CMK (cell line): ENCODE data around the gene KRTAP9-7.

ENCODE experiments used
- DNase-seq: peaks from one replicate; pipeline ENCODE4 v3.0.0-alpha.2; 2010; ENCODE audit warnings: low read depth

The KRTAP9-7 gene

GRCh38 chr17:41271858-41272257 lies 3.6 kb upstream of the KRTAP9-7 start:
- no peak for DNase-seq

DNA sequence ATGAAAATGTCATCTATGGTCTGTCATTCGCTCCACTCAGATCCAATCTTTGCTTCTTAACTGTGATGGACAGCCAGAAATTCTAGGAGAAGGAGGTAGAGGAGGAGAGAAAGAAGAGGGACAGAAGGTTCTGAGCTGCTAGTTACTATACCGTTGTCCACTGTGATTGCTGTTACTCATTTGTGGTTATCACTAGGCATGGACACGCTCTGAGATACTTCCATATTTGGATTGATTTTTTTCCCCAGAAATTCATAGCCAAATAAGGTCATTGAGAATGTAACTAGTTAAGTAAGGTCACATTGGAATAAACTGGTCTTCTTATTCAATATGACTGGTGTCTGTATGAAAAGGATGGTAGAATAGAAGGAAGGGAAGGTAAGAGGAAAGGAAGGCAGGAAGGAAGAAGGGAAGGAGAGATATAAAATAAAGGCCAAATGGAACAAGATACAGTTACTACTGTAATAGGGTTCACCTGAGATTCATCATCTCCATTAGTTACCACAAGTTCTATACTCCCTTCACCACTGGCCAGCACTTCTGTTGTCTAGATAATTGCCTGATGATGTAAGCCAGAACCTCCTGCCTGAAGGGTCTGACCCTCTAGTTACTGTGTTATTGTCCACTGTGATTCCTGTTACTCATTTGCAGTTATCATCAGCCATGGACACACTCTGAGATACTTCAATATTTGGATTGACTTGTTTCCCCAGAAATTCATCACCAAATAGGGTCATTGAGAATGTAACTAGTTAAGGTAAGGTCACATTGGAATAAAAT lies 2.9 kb downstream of the KRTAP9-7 start:
- no peak for DNase-seq

DNA sequence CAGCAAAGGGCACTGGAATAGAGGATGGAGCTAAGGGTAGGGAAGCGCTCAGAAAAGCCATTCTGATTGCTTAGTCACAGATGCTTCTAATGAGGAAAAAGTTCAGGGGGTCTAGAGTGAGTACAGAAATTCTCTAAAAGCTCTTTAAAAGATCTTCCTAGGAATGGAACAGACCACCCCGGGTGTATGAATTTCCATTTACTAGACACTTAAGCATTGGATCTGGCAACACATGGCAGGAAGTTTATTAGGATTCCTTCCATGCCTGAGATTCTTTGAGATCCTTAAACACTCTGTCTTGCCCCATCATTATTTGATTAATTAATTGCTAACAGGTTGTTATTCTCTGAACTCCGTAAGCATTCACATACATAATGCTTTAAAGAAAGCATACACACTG lies 8.5 kb downstream of the KRTAP9-7 start:
- DNase-seq, result no peak

DNA sequence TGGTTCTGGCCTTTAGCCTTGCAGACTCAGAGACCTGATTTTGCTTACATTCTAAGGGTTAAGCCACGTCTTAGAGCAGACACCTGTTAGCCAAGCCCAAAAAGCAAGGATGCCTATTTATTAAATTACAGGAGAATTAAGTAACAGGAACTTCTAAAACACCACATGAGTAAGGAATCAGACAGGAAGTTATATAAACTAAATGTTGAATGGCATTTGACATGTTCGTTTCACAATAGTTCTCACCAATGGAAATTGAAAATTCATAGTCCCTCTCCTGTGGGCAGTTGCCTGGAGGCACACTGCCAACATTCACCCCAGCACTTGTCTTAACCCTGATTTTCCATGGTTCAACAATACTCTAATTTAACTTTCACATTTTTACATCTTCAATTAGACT lies 9.0 kb downstream of the KRTAP9-7 start:
- DNase-seq, result no peak

DNA sequence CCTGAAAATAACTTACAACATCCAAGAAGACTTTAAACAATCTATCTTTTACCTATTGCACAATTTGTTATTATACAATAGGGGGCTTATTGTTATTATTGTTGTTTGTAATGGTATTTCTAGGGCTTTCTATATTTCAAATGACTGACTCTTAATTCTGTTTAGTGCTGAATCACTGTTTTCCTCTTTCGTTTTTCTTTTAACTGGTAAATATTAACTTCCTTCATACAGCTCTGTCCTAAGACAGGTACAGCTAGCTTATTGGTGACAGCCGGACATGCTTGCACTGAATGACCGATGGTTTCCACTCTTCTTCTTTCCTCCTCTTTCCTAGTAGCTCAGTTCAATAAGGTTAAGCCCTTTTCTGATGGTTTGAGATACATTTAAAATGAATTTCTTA lies 11.6 kb downstream of the KRTAP9-7 start:
- DNase-seq, result no peak

DNA sequence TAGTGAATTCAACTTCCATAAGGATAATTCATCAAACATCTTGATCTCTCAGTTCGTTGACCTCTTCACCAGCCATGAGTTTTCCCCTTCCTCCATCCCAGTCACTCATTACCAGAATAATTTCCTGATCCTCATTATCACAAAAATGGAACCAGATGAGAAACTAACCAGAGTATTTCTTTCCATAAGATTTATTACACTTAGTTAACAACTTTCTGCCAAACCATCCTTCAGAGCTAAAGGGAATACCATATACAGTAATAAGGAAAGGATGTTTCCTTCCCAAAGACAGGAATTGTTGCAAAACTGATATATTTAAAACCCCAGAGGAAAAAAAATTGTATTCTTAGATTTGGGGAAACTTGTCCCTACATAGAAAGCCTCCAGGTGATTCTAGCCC lies 18.5 kb downstream of the KRTAP9-7 start:
- no peak for DNase-seq

DNA sequence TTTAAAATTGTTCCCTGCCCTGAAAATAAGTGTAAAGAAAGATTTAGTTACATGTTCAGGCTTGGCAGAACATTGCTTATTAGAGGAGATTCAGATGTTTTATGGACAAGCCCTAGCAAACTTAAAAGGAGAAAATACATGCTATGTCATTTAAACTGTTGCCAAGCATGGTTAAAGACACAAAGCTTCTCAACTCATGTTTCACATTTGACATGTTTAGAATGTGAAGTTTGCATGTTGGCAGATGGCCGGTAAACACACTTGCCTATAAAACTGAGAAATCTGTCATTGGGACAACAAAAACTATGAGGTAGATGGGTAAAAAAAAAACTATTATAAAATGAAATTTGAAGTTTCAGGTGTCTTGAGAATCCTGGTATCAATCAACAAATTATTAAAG lies 21.3 kb downstream of the KRTAP9-7 start:
- DNase-seq, result no peak

DNA sequence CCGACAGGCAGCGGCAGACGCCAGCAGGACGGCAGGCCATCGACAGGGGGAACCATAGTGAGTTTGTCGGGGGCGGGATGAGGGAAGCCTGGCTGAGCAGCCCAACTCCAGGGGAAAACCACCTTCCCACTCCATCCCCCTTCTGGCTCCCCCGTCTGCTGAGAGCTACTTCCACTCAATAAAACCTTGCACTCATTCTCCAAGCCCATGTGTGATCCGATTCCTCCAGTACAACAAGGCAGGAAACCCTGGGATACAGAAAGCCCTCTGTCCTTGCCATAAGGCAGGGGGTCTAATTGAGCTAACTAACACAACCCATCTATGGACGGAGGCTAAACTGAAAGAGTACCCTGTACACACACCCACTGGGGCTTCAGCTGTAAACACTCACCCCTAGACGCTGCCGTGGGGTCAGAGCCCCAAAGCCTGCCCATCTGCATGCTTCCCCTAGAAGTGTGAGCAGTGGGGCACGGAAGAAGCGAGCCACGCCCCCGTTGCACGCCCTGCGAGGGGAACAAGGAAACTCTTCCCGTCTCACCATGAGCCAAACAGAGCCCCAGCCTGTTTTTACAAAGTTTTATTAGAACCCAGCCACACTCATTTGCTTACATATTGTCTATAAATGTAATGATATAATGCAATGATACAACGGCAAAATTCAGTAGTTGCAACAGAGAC lies 23.1 kb downstream of the KRTAP9-7 start:
- no peak for DNase-seq

DNA sequence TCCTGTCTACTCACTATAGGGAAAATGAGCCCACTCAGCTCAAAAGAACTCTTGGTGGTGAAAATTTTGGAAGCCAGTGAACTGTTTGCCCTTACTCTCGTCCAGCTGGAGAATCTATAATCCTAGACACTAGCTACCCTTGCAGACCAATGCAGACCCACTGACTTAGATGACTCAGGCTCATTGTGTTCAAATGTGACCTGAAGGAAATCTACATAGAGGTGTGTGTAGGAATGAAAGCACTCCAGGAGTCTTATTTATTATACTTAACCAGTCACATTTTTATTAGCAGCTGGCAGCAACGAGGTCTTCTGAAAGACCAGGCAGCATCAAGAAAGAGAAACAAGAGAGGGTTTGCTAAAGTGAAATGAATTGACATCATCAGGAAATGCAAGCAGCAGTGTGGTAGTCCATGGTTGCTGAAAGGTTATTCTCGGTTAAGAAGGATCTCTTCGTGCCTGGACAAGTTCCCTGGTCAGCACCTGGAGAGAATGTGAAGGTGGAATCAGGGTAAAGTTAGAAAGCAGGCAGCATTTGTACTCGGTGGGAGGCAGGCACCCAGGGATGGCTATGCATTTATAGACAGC lies 25.8 kb downstream of the KRTAP9-7 start:
- DNase-seq, result no peak

DNA sequence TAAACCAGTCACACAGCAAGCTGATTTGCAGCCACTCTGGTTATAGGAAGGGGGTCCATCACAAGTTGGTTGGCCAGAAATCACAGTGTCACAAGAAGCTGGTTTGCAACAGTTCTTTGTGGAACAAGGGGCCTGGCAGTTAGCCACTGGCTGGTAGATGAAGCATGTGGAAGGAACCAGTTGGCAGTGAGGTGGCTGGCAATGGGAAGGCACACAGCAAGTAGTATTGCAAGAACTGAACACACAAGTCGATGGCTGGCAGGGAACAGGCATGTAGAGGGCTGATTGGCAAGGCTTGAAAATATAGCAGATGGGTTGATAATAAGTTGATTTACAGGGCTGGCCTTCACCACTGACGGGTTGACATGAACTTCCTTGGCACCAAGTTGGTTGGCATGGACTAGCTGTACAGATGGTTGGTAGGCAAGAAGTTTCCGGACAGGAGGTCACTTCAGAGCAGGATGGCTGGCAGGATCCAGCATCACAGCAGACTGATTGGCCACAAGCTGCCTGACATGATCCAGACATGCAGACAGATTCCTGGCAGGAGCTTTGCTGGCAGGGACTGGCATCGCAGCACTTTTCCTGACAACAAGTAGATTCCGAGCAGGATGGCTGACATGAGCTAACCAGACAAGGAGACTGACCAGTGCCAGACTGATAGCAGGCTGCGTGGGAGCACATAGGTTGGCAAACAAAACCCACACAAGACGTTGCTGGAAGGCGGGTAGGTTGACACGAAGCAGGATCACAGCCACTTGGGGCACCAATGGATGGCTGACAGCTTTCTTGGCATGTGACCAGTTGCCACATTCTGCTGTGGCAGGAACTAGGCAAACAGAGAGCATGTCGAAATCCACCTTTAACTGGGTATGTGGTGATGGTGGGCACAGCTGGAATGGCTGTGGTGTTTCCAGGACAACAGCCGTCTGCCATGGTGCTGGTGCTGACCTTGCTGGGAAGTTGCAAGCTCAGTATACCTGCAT lies 26.7 kb downstream of the KRTAP9-7 start, which contains the start of gene KRTAP29-1:
KRTAP29-1 (minus strand) TSS at position 936 of the 986 bp plus-strand sequence; CDS start at position 936, 0 bp downstream.
- DNase-seq, result no peak

- DNase-seq, result no peak
These were observed 27.5 kb downstream of the KRTAP9-7 start for GRCh38 chr17:41302981-41303380.

- no peak for DNase-seq
These were observed 28.6 kb downstream of the KRTAP9-7 start for GRCh38 chr17:41304091-41304490.

- DNase-seq, result no peak
These were observed 32.1 kb downstream of the KRTAP9-7 start for GRCh38 chr17:41307647-41308046.

- DNase-seq, result no peak
These were observed 32.9 kb downstream of the KRTAP9-7 start for GRCh38 chr17:41308251-41308917.

- no peak for DNase-seq
These were observed 33.4 kb downstream of the KRTAP9-7 start, which contains the start of gene KRTAP16-1 for GRCh38 chr17:41308918-41309359. KRTAP16-1 (minus strand) TSS chr17:41309309; CDS start chr17:41309253, 56 bp downstream.

GRCh38 chr17:41311111-41311510 lies 35.6 kb downstream of the KRTAP9-7 start:
- DNase-seq, result no peak

DNA sequence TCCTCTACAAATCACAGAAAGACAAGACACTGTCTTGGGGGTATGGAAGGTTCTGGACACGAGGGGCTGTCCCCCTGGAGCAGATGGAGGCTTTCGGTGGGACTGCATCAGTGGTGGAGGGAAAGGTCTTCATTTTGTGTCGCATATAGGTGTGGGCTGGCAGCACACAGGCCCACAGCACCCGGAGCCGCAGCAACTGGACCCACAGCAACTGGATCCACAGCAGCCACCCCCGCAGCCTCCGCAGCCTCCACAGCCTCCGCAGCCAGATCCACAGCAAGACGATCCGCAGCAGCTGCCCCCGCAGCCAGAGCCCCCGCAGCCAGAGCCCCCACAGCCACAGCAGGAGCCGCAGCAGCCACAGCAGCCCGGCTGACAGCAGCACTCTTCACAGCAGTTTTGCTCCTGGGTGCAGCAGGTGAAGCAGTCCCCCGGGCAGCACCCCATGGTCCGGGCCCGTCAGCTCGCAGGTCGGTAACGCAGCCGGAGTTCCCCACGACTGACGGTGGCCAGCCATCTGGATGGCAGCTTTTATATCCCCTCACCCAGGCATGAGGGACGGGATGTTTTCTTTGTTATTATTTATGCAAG lies 39.8 kb downstream of the KRTAP9-7 start, which contains the start of gene KRTAP17-1:
KRTAP17-1 (minus strand) TSS at position 507 of the 591 bp plus-strand sequence; CDS start at position 447, 60 bp downstream.
- DNase-seq, result no peak

DNA sequence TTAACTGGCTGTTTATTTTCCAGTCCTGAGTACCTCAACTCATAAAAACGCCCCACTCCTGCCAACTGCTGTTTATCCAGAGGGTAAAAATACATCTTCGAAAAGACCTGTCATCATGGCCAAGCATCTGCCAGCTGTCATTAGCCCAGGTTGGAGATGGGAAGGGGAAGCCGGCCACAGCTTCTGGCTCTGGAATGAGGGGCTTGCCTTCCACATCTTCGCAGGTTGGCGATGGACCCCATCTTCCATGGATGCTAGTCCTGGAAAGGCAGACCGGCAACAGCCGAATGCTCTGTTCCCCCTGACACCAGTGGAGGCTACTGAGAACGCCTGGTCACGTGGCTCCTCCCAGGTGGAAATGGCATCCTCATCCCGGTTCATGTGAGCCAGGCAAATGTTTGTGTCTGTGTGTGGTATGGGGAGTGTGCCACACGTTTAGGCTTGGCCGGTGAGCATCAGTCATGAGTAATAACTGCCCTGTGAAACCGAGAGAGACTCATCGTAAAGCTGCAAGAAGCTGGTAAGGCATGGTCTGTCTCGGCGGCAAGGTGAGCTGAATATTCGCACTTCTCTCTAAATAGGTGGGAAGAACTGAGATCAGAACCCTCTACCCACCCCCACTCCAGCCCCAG lies 40.4 kb downstream of the KRTAP9-7 start:
- DNase-seq, result no peak

DNA sequence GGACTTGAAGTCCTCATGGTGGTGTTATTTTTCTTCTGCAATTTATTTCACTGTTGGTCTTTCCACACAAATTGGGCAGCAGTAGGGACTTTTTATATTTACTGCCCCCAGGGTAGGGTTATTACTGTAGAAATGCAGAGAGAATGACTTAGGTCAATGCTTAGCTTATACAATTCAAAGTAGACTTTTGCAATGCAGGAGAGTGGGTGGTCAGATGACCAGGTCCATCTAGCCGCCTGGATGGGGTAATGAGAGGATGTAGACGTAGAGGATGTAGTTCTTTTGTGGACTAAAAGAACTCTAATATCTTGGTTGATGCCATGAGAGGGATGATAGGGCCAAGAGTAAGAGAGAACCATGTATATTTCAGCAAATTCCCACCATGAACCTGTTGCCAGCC lies 42.7 kb downstream of the KRTAP9-7 start:
- DNase-seq, result no peak
